ENCODE measurements around the gene NDOR1.

NDOR1 gene

GRCh38 chr9:137199411-137200121 is 5.9 kb upstream of the NDOR1 start:
- no peak for DNase-seq

DNA sequence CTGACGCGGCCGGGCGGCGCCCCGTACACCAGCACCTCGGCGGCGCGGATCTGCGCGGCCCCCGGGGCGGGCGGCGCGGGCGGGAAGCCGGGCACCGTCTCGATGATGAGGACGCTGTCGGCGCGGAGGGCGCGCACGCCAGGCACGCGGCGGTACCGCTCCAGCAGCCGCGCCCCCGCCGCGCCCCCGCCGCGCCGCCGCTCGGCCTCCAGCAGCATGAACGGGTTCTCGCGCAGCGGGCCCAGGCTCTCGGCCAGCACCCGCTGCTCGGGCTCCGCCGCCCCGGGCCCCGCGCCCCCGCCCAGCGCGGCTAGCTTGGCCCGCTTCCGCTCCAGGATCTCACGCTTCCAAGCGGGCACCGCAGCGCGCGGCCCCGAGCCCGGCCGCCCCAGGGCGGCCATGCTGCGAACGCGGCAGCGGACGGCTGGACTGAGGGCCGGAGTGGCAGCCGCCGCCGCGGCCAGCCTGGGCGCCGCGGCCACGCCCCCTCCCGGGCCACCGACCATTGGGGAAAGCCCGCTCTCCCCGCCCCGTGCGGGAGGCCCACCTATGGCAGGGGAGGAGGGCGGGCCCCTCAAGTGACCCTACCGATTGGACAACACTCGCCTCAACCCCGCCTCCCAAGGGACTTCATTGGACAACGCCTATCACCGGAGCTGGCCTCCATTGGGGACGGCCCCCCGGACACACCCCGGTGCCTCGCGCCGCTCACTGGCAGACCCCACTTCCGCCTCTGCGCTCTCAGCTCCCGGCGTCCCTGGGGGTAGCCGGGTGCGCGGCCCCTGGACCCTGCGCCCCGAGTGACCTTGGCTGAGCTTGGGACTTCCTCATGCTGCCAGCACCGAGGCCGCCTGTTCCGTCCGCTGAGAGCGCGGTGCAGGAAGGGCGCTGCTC is 4.9 kb upstream of the NDOR1 start, which contains the start of gene TPRN:
Gene TPRN, minus strand, starts transcription at position 431 of the 894 bp plus-strand sequence. Its CDS starts 30 bp downstream, at position 401.
- DNase-seq = peak; percentile 94 to 99 (median 98)

- no peak for DNase-seq
Observed at GRCh38 chr9:137201205-137201868, 4.2 kb upstream of the NDOR1 start.

DNA sequence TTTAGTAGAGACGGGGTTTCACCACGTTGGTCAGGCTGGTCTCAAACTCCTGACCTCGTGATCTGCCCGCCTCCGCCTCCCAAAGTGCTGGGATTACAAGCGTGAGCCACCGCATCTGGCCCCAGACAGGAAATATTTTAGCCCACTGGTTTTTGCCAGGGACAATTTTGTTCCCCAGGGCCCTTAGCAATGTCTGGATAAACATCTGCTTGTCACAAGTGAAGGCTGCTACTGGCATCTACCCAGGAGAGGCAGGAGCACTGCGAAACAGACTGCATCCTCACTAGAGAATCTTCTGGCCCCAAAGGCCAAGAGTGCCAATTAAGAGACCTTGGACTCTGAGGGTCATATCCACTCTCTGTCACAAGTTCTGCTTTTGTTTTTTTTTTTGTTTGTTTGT is 2.5 kb upstream of the NDOR1 start:
- no peak for DNase-seq

DNA sequence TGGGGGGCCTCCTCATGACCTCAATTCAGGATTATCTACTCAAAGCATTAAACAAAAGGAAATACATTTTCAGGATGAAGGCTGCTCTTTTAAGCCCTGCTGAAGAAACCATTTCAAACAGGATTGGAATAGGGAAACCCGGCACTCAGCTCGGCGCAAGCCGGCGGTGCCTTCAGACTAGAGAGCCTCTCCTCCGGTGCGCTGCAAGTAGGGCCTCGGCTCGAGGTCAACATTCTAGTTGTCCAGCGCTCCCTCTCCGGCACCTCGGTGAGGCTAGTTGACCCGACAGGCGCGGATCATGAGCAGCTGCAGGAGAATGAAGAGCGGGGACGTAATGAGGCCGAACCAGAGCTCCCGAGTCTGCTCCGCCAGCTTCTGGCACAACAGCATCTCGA is 772 bp upstream of the NDOR1 start:
- no peak for DNase-seq

DNA sequence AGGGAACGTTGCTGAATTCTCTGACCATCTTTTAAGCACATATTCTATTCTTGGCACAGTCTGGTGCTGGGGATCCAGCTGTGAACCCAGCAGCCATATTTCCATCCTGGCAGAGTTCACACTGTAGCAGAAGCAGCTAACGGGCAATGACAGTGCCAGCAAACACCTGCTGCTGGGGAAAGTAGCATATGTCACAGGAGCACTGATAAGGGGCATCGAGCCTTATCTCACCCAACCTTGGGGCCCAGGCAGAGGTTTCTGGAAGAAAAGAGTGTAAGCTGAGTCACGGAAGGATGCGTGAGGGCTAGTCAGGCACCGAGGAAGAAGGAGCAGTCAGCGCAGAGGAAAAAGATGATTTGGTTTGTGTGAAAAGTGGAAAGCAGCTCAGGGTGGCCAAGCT is 1.1 kb downstream of the NDOR1 start:
- DNase-seq = no peak

DNA sequence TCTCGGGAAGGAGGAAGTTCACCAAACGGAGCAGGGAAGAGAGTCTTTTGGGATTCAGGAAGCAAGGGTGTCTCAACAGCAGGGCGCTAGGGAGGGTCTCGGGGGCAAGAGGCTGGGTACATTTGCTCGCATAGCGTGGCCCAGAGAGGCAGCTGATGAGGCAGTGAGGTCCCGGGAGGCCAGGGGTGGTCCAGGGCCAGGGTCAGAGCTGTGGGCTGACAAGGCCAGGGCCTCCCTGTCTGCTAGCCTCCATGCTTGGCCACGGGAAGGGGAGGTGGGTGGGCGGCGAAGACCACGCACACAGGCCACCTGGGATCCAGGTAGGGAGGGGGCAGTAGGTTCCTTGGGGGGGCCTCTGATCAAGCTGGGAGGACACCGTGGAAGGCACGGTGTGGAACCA is 6.0 kb downstream of the NDOR1 start:
- DNase-seq = no peak

DNA sequence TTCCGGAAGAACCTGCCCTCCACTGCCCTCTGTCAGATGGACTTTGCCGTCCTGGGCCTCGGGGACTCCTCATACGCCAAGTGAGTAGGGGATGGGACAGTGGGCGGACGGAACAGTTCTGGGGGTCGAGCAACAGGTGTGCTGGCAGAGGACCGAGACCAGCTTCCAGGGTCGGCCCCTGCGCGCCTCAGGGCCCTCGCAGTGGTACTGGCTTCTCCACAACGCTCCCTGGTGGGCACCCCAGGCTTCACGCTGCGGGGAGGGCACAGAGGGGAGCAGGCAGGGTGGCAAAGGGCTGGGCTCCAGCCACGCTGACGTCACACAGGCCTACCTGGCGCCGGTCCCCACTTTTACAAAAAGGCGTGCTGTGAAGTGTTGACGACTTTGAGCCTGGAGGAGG is 7.0 kb downstream of the NDOR1 start:
- no peak for DNase-seq

- DNase-seq = no peak
Observed at GRCh38 chr9:137213160-137214060, 7.9 kb downstream of the NDOR1 start.

GRCh38 chr9:137214620-137215019 is 9.1 kb downstream of the NDOR1 start:
- no peak for DNase-seq

DNA sequence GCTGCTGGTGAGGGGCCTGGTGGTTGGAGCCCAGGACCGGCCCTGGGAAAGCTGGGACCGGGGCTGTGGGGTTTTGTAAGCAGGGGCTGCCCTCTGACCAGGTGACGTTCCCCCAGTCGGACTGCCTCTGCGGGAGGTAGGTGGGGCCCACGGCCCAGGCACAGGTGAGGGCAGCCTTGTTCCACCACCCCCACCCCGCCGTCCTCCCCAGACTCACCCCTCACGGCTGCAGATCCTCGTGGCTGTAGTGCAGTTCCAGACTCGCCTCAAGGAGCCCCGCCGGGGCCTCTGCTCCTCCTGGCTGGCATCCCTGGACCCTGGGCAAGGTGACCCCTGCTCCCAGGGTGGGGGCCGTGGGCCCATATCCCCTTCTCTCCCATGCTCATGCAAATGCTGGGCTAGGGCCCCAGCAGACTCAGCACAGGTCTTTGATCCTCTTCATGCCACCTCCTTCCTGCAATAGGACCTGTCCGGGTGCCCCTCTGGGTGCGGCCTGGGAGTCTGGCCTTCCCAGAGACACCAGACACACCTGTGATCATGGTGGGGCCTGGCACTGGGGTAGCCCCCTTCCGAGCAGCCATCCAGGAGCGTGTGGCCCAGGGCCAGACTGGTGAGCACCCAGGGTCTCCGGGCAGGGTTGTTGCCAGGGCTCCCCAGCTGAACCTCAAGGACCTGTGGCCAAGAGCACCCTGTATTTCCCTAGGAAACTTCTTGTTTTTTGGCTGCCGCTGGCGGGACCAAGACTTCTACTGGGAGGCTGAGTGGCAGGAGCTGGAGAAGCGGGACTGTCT is 9.9 kb downstream of the NDOR1 start:
- DNase-seq = no peak

DNA sequence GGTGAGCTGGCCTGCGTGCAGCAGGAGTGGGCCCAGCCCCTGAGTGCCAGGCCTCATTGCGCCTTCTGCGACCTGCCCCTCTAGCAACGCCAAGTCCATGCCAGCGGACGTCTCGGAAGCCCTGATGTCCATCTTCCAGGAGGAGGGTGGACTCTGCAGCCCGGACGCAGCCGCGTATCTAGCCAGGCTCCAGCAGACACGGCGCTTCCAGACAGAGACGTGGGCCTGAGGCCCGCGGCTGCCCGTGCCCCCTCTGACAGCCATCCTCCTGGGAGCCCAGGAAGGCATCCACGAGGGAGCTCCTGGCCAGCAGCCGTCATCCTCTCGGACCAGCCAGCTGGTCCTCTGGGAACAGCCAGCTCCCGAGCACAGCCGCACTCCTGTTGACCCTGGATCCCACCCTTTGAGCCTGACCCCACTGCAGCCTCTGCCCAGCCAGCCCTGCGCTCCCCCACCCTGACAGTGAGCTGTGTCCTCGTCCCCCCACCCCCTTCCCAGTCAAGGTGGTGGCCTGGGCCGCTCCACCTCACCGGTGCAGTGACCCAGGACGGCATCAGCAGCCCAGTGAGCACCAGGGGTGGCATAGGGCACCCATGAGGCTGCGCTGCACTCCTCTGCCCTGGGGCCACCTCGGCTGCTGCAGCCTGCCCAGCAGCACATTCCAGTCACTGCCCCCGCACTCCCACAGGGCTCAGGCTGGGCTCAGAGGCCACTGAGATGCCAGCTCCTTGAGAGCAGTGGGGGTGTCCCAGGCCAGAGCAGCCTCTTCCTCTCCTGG is 10.9 kb downstream of the NDOR1 start:
- no peak for DNase-seq

- DNase-seq = no peak
Observed at GRCh38 chr9:137217276-137218211, 12.0 kb downstream of the NDOR1 start.

GRCh38 chr9:137218212-137218753 is 12.8 kb downstream of the NDOR1 start:
- no peak for DNase-seq

- no peak for DNase-seq
Observed at GRCh38 chr9:137218754-137219271, 13.3 kb downstream of the NDOR1 start.

DNA sequence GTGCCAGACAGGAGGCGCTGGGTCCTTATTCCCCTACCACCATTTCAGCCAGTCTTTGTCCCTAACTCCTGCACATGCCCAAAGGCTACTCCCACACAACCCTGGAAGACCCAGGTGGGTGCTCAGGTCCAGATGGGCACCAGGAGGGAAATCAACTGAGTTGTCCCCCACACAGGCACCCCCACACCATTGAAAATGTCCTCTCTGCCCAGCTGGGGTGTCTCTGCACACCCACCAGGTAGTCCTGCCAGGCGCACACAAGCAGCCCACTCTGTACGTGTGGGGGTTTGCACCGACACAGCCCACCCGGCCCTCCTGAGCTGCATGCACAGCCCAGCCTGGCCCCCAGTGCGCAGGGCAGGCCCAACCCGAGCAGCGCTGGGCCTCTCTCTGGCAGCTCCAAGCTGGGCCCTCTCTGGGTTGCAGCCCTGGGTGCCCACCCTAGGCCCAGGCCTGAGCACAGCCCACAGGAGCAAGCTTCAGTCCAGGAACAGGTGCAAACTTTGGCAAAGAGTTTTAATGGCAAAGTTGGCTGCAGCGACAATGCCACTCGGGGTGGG is 14.3 kb downstream of the NDOR1 start:
- no peak for DNase-seq

GRCh38 chr9:137220317-137221094 is 15.0 kb downstream of the NDOR1 start:
- DNase-seq = no peak

DNA sequence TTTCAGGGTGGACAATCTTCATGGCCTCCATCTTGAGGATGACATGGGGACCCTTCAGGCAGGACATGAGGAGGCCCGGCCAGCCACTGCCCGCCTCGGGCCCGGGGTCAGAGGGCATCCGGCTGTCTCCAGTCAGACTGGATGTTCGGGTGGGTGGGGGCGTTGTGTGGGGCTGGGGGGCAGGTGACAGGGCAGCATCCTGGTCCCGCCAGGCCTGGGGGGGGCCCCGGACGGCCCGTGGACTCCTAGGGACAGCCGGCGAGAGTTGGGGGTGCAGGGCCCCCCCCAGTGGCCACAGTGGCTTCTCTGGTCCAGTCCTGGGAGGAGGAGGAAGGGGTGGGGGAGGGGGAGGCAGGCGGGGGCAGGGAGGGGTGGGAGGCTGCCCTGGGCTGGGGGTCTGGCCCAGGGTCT is 15.6 kb downstream of the NDOR1 start:
- no peak for DNase-seq

All from T-helper 2 cell (primary cell).